ENCODE results near the gene PTPRT.
A peak's percentile ranks its signal among the peaks of the same experiment; 100 is the strongest.

Gene PTPRT

DNA sequence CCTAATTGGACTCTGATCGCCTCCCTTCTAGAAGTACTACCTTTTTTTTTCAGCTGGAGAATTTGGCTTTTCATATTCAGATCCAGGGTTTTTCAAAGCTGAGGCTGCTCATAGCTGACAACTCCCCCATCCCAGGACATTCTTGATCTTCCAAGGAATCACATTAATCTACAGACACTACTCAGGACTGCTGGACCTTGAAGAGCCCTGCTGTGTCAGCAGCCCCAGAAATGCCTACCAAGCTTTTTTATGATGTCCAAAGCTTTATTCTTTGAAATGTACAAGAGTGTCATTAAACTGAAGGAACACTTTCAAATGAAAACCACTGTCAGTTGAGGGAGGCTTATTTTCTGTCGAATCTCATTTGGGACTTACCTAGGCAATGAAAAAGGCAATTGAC is 704.1 kb downstream of the PTPRT start:
- TF ChIP-seq, protein P1, sequence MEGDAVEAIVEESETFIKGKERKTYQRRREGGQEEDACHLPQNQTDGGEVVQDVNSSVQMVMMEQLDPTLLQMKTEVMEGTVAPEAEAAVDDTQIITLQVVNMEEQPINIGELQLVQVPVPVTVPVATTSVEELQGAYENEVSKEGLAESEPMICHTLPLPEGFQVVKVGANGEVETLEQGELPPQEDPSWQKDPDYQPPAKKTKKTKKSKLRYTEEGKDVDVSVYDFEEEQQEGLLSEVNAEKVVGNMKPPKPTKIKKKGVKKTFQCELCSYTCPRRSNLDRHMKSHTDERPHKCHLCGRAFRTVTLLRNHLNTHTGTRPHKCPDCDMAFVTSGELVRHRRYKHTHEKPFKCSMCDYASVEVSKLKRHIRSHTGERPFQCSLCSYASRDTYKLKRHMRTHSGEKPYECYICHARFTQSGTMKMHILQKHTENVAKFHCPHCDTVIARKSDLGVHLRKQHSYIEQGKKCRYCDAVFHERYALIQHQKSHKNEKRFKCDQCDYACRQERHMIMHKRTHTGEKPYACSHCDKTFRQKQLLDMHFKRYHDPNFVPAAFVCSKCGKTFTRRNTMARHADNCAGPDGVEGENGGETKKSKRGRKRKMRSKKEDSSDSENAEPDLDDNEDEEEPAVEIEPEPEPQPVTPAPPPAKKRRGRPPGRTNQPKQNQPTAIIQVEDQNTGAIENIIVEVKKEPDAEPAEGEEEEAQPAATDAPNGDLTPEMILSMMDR (IDR thresholded peaks at IDR 0.05; ENCODE audit: borderline replicate concordance, insufficient read depth, low read depth, low read length): no peak

DNA sequence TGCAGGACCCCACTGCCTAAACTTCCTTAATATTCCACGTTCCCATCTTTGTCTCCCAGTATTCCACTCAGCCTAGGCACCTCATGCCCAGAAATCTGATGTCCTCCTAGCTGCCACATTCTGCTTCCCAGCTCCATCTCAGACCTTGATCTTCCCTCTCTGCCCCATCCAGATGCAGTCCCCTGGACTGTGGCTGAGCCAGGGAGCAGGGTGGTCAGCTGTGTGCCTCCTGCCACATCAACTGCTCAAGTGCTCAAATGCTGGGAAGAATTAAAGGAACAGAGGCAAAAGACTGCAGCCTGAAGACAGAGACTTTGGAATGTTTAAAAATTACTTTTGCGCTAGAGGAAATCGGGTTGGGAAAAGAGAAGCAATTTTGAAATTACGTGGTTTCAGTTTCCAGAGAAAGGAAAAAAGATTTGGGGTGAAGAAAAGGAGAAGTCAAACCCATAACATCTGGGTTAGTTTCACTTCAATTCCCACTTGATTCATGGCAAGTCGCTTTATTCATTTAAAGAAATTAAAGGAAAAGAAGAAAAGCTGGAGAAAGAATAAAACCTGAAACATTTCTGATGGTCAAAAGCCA is 704.8 kb downstream of the PTPRT start:
- no peak overlapping the region for H3K4me3 ChIP-seq (ENCODE audit: low read depth, low read length)
- TF ChIP-seq, protein P1 (IDR thresholded peaks at IDR 0.05; ENCODE audit: borderline replicate concordance, insufficient read depth, low read depth, low read length): no peak

More for the DNA sequence above, 704.1 kb downstream of the PTPRT start:
- H3K4me3 ChIP-seq (ENCODE audit: low read depth, low read length): no peak overlapping the region

DNA sequence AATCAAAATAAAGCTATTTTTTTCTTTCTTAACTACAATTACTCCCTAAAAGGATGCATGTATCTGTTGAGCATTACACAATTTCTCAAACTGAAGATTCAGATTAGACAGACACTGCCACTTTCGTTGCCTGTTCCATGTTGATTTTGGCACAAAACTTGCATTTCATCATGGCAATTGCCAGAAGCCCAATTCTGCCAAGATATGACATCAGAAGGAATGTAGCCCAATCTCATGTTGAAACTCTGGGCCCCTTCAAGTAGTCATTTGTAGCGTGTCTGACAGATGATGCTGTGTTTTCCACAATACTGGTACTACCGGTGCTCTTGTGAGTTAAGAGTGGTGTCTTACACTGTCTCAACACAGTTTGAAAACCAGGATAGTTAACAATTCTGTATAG is 705.4 kb downstream of the PTPRT start:
- TF ChIP-seq, protein P1 (IDR thresholded peaks at IDR 0.05; ENCODE audit: borderline replicate concordance, insufficient read depth, low read depth, low read length): no peak
- no peak overlapping the region for H3K4me3 ChIP-seq (ENCODE audit: low read depth, low read length)

DNA sequence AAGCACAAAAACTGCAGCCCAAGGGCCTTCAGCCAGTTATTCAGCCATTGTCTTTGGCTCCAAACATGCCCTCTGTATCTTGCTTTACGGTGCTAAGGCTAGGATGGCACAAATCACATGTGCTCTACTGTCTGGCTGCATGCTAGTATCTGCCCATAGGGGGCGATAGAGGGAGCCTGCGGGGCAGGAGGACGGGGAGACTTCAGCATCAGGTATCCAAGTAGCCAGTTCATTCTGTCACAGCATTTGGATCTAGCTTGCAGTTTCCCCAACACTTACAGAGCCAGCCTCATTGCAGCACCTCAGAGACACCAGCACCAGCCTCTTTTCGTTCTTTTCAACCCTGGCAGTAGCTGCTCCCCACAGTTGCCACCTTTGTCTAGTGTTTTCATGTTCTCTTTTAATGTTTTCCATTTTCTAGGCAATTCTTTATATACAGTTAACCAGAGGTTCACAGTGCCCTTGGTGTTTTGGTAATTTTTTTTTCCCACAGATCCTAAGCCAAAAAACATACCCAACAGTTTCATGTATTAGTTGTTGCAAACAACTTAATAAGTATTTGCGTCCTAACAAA is 705.9 kb downstream of the PTPRT start:
- H3K4me3 ChIP-seq (ENCODE audit: low read depth, low read length): no peak overlapping the region
- TF ChIP-seq, protein P1 (IDR thresholded peaks at IDR 0.05; ENCODE audit: borderline replicate concordance, insufficient read depth, low read depth, low read length): peak; percentile 66

DNA sequence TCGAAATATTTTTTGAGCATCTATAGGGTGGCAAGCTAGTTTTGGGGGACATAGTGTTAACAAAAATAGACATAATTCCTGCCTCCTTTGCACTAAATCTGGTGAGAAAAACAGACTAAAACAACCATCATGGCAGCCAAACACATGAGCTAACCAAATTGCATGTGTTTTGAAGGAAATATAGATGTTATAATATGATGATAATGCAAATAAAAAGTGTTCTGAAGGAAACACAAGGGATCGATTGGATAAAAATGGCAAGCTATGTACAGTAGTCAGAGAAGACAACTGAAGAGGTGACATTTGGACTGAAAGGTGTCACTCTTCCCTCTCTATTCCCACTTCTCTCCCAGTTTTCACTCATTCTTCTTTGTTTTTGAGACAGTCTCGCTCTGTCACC is 706.9 kb downstream of the PTPRT start:
- TF ChIP-seq, protein P1 (IDR thresholded peaks at IDR 0.05; ENCODE audit: borderline replicate concordance, insufficient read depth, low read depth, low read length): no peak
- no peak overlapping the region for H3K4me3 ChIP-seq (ENCODE audit: low read depth, low read length)

DNA sequence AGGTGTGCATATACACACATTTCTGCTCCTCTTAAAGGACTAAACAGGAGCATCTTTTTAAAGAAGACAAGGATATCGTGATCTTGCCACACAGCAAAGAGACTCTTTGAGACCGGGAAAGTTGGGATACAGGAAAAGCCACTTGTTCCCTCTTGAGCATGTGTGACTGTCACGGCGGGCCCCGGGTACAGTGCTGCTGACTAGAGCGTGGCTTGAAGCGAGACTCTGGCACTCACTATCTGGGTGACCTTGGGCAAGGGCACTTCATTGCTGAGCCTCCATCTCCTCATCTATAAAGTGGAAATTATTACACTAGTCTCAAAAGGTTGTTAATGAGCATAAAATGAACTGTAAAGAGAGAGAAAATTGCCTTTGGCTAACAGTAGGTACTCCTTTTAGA is 713.9 kb downstream of the PTPRT start:
- TF ChIP-seq, protein P1 (IDR thresholded peaks at IDR 0.05; ENCODE audit: borderline replicate concordance, insufficient read depth, low read depth, low read length): no peak
- no peak overlapping the region for H3K4me3 ChIP-seq (ENCODE audit: low read depth, low read length)

DNA sequence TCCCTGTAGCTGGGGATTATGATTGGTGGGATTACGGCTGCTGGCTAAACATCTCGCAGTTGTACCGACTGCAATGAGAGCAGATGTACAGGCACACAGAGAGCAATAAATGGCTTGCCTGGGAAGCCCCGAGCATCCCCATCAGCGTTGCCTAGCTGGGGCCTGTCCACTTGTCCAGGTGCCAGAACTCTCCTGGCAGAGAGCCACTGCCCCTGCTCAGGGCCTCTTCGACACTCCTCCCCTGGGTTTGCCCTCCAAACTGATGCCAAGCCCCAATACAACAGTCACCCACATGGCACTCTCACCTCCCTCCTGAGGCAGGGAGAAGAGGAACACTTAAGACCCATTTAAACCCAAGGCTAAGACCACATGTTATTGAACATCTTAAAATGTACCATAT is 715.1 kb downstream of the PTPRT start:
- TF ChIP-seq, protein P1 (IDR thresholded peaks at IDR 0.05; ENCODE audit: borderline replicate concordance, insufficient read depth, low read depth, low read length): no peak
- H3K4me3 ChIP-seq (ENCODE audit: low read depth, low read length): no peak overlapping the region

Data from GM12875 (cell line).